Measurements from ENCODE around the gene CFAP20DC.
A peak's percentile ranks its signal among the peaks of the same experiment; 100 is the strongest.

CFAP20DC gene

DNA sequence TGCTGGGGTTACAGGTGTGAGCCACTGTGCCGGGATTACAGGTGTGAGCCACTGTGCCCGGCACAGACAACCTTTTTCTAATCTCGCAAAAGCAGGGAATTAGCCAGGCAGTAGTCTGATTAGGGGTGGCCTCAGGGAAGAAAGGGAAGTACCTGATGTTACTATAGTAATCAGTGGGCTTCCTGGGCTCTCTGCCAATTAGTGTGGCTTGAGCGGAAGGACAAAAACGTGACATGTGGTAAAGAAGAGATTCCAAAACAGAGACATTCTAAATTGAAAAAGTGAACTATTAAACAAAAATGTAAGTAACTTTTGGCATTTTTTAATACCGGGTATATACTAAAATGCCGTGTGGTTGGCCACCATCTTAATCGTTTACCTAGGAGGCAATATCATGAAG is 48.1 kb downstream of the CFAP20DC start:
- Histone ChIP-seq H3K4me3 (ENCODE audit: insufficient read depth in 1 of 2, low read depth in 1 of 2, low read length in 2 of 2) (no peak overlapping the region), H2BK12ac (ENCODE audit: low read length in 2 of 2) (no peak overlapping the region), H3K27me3 (ENCODE audit: control insufficient read depth in 1 of 2, insufficient read depth in 1 of 2, low read length in 2 of 2) (no peaks in the 10 kb centered on the region), H2BK15ac (ENCODE audit: low read depth, poor library complexity, severe bottlenecking) (no peak overlapping the region), H3K18ac (ENCODE audit: low read depth in 1 of 2, low read length in 2 of 2) (no peak overlapping the region), H3K14ac (ENCODE audit: low read length in 2 of 2) (no peak overlapping the region), H3K79me1 (replicated peaks; ENCODE audit: low read length, poor library complexity, severe bottlenecking) (no peaks in the 10 kb centered on the region), H3K9ac (ENCODE audit: low read length) (no peak overlapping the region), H2AFZ (ENCODE audit: low read depth, low read length) (no peak overlapping the region), H3K9me3 (ENCODE audit: control insufficient read depth, low read length) (no peaks in the 10 kb centered on the region), H2BK120ac (ENCODE audit: low read depth, low read length) (no peak overlapping the region), H4K8ac (ENCODE audit: low read length) (no peak overlapping the region), H3K4me2 (ENCODE audit: low read length, poor library complexity, severe bottlenecking) (no peak overlapping the region), H3K27ac (ENCODE audit: low read length, poor library complexity, severe bottlenecking) (no peak overlapping the region), H2AK5ac (ENCODE audit: low read length, severe bottlenecking) (no peak overlapping the region), H3K23ac (ENCODE audit: low read length in 2 of 2) (no peak overlapping the region), H3K4me1 (ENCODE audit: control insufficient read depth, insufficient read depth, low read depth, low read length) (no peaks in the 10 kb centered on the region), H3K4ac (ENCODE audit: low read depth in 1 of 2, low read length in 2 of 2) (no peak overlapping the region), H2BK5ac (ENCODE audit: low read depth, low read length, poor library complexity, severe bottlenecking) (no peak overlapping the region), H3K36me3 (ENCODE audit: control insufficient read depth in 1 of 2, insufficient read depth in 2 of 2, low read depth in 1 of 2, low read length in 2 of 2) (no peaks in the 10 kb centered on the region), H4K91ac (ENCODE audit: low read length) (no peak overlapping the region)
- WGBS: 94% methylated on average over 6 of the region's 8 CpGs
- DNase-seq: no peak

- no peaks in the 10 kb centered on the region for H3K27me3 ChIP-seq (ENCODE audit: control insufficient read depth in 1 of 2, insufficient read depth in 1 of 2, low read length in 2 of 2)
- H3K23ac ChIP-seq (ENCODE audit: low read length in 2 of 2): no peak overlapping the region
- no peak overlapping the region for H3K27ac ChIP-seq (ENCODE audit: low read length, poor library complexity, severe bottlenecking)
- 100% methylated on average over 1 of the region's 1 CpG for WGBS
- no peak overlapping the region for H2AK5ac ChIP-seq (ENCODE audit: low read length, severe bottlenecking)
- H3K4me2 ChIP-seq (ENCODE audit: low read length, poor library complexity, severe bottlenecking): no peak overlapping the region
- H4K91ac ChIP-seq (ENCODE audit: low read length): no peak overlapping the region
- H3K4me3 ChIP-seq (ENCODE audit: insufficient read depth in 1 of 2, low read depth in 1 of 2, low read length in 2 of 2): no peak overlapping the region
- H3K79me1 ChIP-seq (replicated peaks; ENCODE audit: low read length, poor library complexity, severe bottlenecking): no peaks in the 10 kb centered on the region
- no peak overlapping the region for H3K18ac ChIP-seq (ENCODE audit: low read depth in 1 of 2, low read length in 2 of 2)
- no peak overlapping the region for H2BK12ac ChIP-seq (ENCODE audit: low read length in 2 of 2)
- DNase-seq: peak; percentile 16
- no peak overlapping the region for H3K14ac ChIP-seq (ENCODE audit: low read length in 2 of 2)
- no peak overlapping the region for H2BK5ac ChIP-seq (ENCODE audit: low read depth, low read length, poor library complexity, severe bottlenecking)
- H3K36me3 ChIP-seq (ENCODE audit: control insufficient read depth in 1 of 2, insufficient read depth in 2 of 2, low read depth in 1 of 2, low read length in 2 of 2): no peaks in the 10 kb centered on the region
- H3K4ac ChIP-seq (ENCODE audit: low read depth in 1 of 2, low read length in 2 of 2): no peak overlapping the region
- peak overlapping the region; percentile 76 for H3K9ac ChIP-seq (ENCODE audit: low read length)
- no peak overlapping the region for H2BK15ac ChIP-seq (ENCODE audit: low read depth, poor library complexity, severe bottlenecking)
- no peak overlapping the region for H2AFZ ChIP-seq (ENCODE audit: low read depth, low read length)
- H2BK120ac ChIP-seq (ENCODE audit: low read depth, low read length): no peak overlapping the region
- H3K9me3 ChIP-seq (ENCODE audit: control insufficient read depth, low read length): no peaks in the 10 kb centered on the region
- no peak overlapping the region for H4K8ac ChIP-seq (ENCODE audit: low read length)
- no peaks in the 10 kb centered on the region for H3K4me1 ChIP-seq (ENCODE audit: control insufficient read depth, insufficient read depth, low read depth, low read length)
Measured at GRCh38 chr3:58999774-59000160, 50.1 kb downstream of the CFAP20DC start.

GRCh38 chr3:58999134-58999773 is 50.6 kb downstream of the CFAP20DC start:
- H3K4ac ChIP-seq (ENCODE audit: low read depth in 1 of 2, low read length in 2 of 2): peak overlapping the region; percentile 64 to 73
- H3K14ac ChIP-seq (ENCODE audit: low read length in 2 of 2): peak overlapping the region in 1 of 2 experiments; percentile 75
- H3K4me1 ChIP-seq (ENCODE audit: control insufficient read depth, insufficient read depth, low read depth, low read length): no peaks in the 10 kb centered on the region
- no peaks in the 10 kb centered on the region for H3K27me3 ChIP-seq (ENCODE audit: control insufficient read depth in 1 of 2, insufficient read depth in 1 of 2, low read length in 2 of 2)
- no peak overlapping the region for H3K27ac ChIP-seq (ENCODE audit: low read length, poor library complexity, severe bottlenecking)
- H3K4me2 ChIP-seq (ENCODE audit: low read length, poor library complexity, severe bottlenecking): no peak overlapping the region
- H2AK5ac ChIP-seq (ENCODE audit: low read length, severe bottlenecking): peak overlapping the region; percentile 71
- H3K36me3 ChIP-seq (ENCODE audit: control insufficient read depth in 1 of 2, insufficient read depth in 2 of 2, low read depth in 1 of 2, low read length in 2 of 2): no peaks in the 10 kb centered on the region
- H3K79me1 ChIP-seq (replicated peaks; ENCODE audit: low read length, poor library complexity, severe bottlenecking): no peaks in the 10 kb centered on the region
- H2BK120ac ChIP-seq (ENCODE audit: low read depth, low read length): no peak overlapping the region
- DNase-seq: peak; percentile 38
- WGBS: 83% methylated on average over 2 of the region's 2 CpGs
- no peak overlapping the region for H2AFZ ChIP-seq (ENCODE audit: low read depth, low read length)
- no peak overlapping the region for H3K23ac ChIP-seq (ENCODE audit: low read length in 2 of 2)
- H3K18ac ChIP-seq (ENCODE audit: low read depth in 1 of 2, low read length in 2 of 2): peak overlapping the region; percentile 13 to 64
- no peak overlapping the region for H3K4me3 ChIP-seq (ENCODE audit: insufficient read depth in 1 of 2, low read depth in 1 of 2, low read length in 2 of 2)
- peak overlapping the region; percentile 12 for H4K8ac ChIP-seq (ENCODE audit: low read length)
- H2BK15ac ChIP-seq (ENCODE audit: low read depth, poor library complexity, severe bottlenecking): no peak overlapping the region
- no peaks in the 10 kb centered on the region for H3K9me3 ChIP-seq (ENCODE audit: control insufficient read depth, low read length)
- H4K91ac ChIP-seq (ENCODE audit: low read length): peak overlapping the region; percentile 3
- peak overlapping the region; percentile 76 for H3K9ac ChIP-seq (ENCODE audit: low read length)
- peak overlapping the region; percentile 14 to 97 for H2BK12ac ChIP-seq (ENCODE audit: low read length in 2 of 2)
- H2BK5ac ChIP-seq (ENCODE audit: low read depth, low read length, poor library complexity, severe bottlenecking): no peak overlapping the region

GRCh38 chr3:58998476-58999117 is 51.2 kb downstream of the CFAP20DC start:
- Histone ChIP-seq H2AK5ac (ENCODE audit: low read length, severe bottlenecking) (no peak overlapping the region), H3K27me3 (ENCODE audit: control insufficient read depth in 1 of 2, insufficient read depth in 1 of 2, low read length in 2 of 2) (no peaks in the 10 kb centered on the region), H4K91ac (ENCODE audit: low read length) (no peak overlapping the region), H3K14ac (ENCODE audit: low read length in 2 of 2) (no peak overlapping the region), H3K23ac (ENCODE audit: low read length in 2 of 2) (no peak overlapping the region), H3K4ac (ENCODE audit: low read depth in 1 of 2, low read length in 2 of 2) (no peak overlapping the region), H3K9me3 (ENCODE audit: control insufficient read depth, low read length) (no peaks in the 10 kb centered on the region), H2BK12ac (ENCODE audit: low read length in 2 of 2) (peak overlapping the region in 1 of 2 experiments; percentile 14), H3K36me3 (ENCODE audit: control insufficient read depth in 1 of 2, insufficient read depth in 2 of 2, low read depth in 1 of 2, low read length in 2 of 2) (no peaks in the 10 kb centered on the region), H2BK120ac (ENCODE audit: low read depth, low read length) (no peak overlapping the region), H3K4me1 (ENCODE audit: control insufficient read depth, insufficient read depth, low read depth, low read length) (no peaks in the 10 kb centered on the region), H2AFZ (ENCODE audit: low read depth, low read length) (no peak overlapping the region), H3K79me1 (replicated peaks; ENCODE audit: low read length, poor library complexity, severe bottlenecking) (no peaks in the 10 kb centered on the region), H3K4me2 (ENCODE audit: low read length, poor library complexity, severe bottlenecking) (no peak overlapping the region), H3K18ac (ENCODE audit: low read depth in 1 of 2, low read length in 2 of 2) (no peak overlapping the region), H3K9ac (ENCODE audit: low read length) (peak overlapping the region; percentile 76), H2BK15ac (ENCODE audit: low read depth, poor library complexity, severe bottlenecking) (no peak overlapping the region), H4K8ac (ENCODE audit: low read length) (peak overlapping the region; percentile 12), H2BK5ac (ENCODE audit: low read depth, low read length, poor library complexity, severe bottlenecking) (no peak overlapping the region), H3K4me3 (ENCODE audit: insufficient read depth in 1 of 2, low read depth in 1 of 2, low read length in 2 of 2) (no peak overlapping the region), H3K27ac (ENCODE audit: low read length, poor library complexity, severe bottlenecking) (no peak overlapping the region)
- DNase-seq: peak; percentile 94
- WGBS: 29% methylated on average over 2 of the region's 4 CpGs
